Astrocyte (in vitro differentiated cells and primary cell): ENCODE measurements around the gene TMEM236. TPM values are rescaled to one million over a fixed set of nuclear protein-coding genes. Genes with fewer than 3 reads are reported as not detected.
"Not testable (repeated sequence)": the region's sequence is repeated elsewhere in the genome, so short reads cannot be mapped to it uniquely, and the experiment has no call there.

Experiments used
- DNase-seq: peaks from one replicate; pipeline ENCODE4 v3.0.0-alpha.2; 2010; ENCODE audit warnings: low read depth
- FAIRE-seq: peaks from 2 replicates; lab custom pipeline; 2011; peaks lifted over from hg19 to GRCh38; lab: Jason Lieb, UNC
- H2AFZ ChIP-seq: 2 replicates; pipeline ENCODE4 v1.6.0; 2012; ENCODE audit warnings: low read depth, low read length, inconsistent platforms
- H3K27ac ChIP-seq: 2 replicates; pipeline ENCODE4 v1.5.1; 2011; ENCODE audit warnings: low read depth, low read length, inconsistent platforms
- H3K27me3 ChIP-seq: 2 replicates; pipeline ENCODE4 v1.6.0; 2011; ENCODE audit warnings: low read length, inconsistent platforms; ENCODE audit not compliant: insufficient read depth
- H3K36me3 ChIP-seq: 2 replicates; pipeline ENCODE4 v1.5.1; 2011; ENCODE audit warnings: low read length, inconsistent platforms; ENCODE audit not compliant: insufficient read depth
- H3K4me1 ChIP-seq: 2 replicates; pipeline ENCODE4 v1.5.1; 2011; ENCODE audit warnings: low read length, inconsistent platforms; ENCODE audit not compliant: insufficient read depth
- H3K4me2 ChIP-seq: 2 replicates; pipeline ENCODE4 v1.6.0; 2012; ENCODE audit warnings: low read length, inconsistent platforms
- H3K4me3 ChIP-seq: 2 replicates; pipeline ENCODE4 v1.5.1; 2011; ENCODE audit warnings: low read depth, mild to moderate bottlenecking, low read length, inconsistent platforms; ENCODE audit not compliant: insufficient read depth
- H3K79me2 ChIP-seq: 2 replicates; pipeline ENCODE4 v1.6.0; 2012; ENCODE audit warnings: mild to moderate bottlenecking, low read length, inconsistent platforms; ENCODE audit not compliant: insufficient read depth
- H3K9ac ChIP-seq: 2 replicates; pipeline ENCODE4 v1.6.0; 2012; ENCODE audit warnings: mild to moderate bottlenecking, low read length, inconsistent platforms
- H3K9me3 ChIP-seq: 2 replicates; pipeline ENCODE4 v1.5.1; 2012; ENCODE audit warnings: low read depth, mild to moderate bottlenecking, low read length, inconsistent platforms; ENCODE audit not compliant: insufficient read depth
- H4K20me1 ChIP-seq: 2 replicates; pipeline ENCODE4 v1.6.0; 2012; ENCODE audit warnings: low read length, inconsistent platforms; ENCODE audit not compliant: insufficient read depth
- H3K27ac Mint-ChIP-seq: one replicate; pipeline ENCODE4 v1.8.0; 2021; ENCODE audit warnings: mild to moderate bottlenecking, mixed read lengths; ENCODE audit not compliant: unreplicated experiment
- H3K27me3 Mint-ChIP-seq: one replicate; pipeline ENCODE4 v1.8.0; 2021; ENCODE audit warnings: low read depth, mixed read lengths; ENCODE audit not compliant: unreplicated experiment
- H3K36me3 Mint-ChIP-seq: one replicate; pipeline ENCODE4 v1.8.0; 2021; ENCODE audit warnings: low read depth, mixed read lengths; ENCODE audit not compliant: unreplicated experiment
- H3K4me1 Mint-ChIP-seq: one replicate; pipeline ENCODE4 v1.8.0; 2021; ENCODE audit warnings: low read depth, mixed read lengths; ENCODE audit not compliant: unreplicated experiment
- H3K4me3 Mint-ChIP-seq: one replicate; pipeline ENCODE4 v1.8.0; 2021; ENCODE audit warnings: mild to moderate bottlenecking, moderate library complexity, mixed read lengths; ENCODE audit not compliant: unreplicated experiment
- H3K9me3 Mint-ChIP-seq: one replicate; pipeline ENCODE4 v1.8.0; 2021; ENCODE audit warnings: mild to moderate bottlenecking, mixed read lengths; ENCODE audit not compliant: unreplicated experiment
- EZH2 ChIP-seq: IDR thresholded peaks from 2 replicates; pipeline ENCODE4 v1.6.1; 2012; ENCODE audit warnings: mild to moderate bottlenecking, low read length, inconsistent platforms; ENCODE audit not compliant: insufficient read depth
- total RNA-seq: library from RNA; stranded (reverse); gene quantifications from 2 replicates; pipeline ENCODE4 v1.2.1, GENCODE V29; 2021
- TF ChIP-seq, protein P1 (sequence below): IDR thresholded peaks from 2 replicates; pipeline ENCODE4 v1.5.1; 2011; ENCODE audit warnings: low read depth, mild to moderate bottlenecking, inconsistent platforms, low read length, moderate library complexity; ENCODE audit not compliant: insufficient read depth

TMEM236 gene
- total RNA-seq, 1 donor from 2014 or later, result 0.43 TPM

DNA sequence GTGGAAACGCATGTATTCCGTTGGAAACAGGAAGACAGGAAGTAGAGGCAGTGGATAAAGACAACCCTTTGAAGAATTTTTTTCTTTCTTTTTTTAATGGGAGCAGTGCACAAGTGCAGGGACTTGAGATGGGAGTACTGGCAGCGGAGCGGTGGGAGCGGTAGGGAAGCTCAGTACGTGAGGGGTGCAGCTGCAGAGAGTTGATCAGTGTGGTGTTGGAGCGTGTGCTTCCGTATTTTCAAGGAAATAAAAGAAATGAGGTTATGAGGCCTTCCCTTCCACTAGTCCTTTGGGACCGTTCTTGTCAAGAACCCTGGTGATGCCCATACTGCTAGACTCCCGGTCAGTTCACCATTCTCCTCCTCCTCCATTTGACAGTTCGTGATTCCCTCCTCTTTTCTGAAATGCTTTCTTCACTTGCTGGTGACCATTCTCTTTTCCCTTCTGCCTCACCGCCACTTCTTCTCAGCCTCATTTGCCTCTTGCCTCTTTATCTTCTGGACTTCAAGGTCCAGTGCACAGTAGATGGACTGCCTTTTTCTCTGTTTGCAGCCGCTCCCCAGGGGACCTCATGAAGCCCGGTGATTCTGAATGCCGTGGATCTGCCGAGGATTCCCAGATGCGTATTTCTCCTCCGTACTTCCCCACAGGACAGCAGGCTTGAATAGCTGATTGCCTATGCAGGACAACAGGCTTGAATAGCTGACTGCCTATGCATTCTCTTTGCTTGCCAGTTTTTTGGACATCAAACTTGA is 39.1 kb upstream of the TMEM236 start:
- no peak for TF ChIP-seq EZH2
- TF ChIP-seq, protein P1, sequence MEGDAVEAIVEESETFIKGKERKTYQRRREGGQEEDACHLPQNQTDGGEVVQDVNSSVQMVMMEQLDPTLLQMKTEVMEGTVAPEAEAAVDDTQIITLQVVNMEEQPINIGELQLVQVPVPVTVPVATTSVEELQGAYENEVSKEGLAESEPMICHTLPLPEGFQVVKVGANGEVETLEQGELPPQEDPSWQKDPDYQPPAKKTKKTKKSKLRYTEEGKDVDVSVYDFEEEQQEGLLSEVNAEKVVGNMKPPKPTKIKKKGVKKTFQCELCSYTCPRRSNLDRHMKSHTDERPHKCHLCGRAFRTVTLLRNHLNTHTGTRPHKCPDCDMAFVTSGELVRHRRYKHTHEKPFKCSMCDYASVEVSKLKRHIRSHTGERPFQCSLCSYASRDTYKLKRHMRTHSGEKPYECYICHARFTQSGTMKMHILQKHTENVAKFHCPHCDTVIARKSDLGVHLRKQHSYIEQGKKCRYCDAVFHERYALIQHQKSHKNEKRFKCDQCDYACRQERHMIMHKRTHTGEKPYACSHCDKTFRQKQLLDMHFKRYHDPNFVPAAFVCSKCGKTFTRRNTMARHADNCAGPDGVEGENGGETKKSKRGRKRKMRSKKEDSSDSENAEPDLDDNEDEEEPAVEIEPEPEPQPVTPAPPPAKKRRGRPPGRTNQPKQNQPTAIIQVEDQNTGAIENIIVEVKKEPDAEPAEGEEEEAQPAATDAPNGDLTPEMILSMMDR, result no peak
- H3K4me3 ChIP-seq, result no peak overlapping the region

DNA sequence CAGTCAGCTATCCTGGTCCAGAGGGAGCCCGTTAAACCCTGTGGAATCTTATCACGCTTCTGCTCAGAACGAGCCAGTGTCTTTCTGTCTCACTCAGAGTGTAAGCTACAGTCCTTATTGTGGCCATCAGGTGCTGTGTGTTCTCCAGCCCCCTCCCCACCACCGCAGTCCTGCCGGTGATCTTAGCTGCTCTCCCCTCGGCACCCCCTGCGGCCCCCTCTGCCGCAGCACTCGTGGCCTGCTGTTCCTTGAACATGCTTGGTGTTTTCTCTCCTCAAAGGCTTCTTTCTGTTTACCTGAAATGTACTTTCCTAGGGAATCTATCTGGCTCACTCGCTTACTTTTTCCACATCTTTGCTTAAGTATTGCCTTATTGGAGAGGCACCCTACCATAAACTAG is 38.2 kb upstream of the TMEM236 start:
- Histone ChIP-seq H3K27ac (no peak overlapping the region), H4K20me1 (no peaks in the 10 kb centered on the region), H2AFZ (no peak overlapping the region), H3K4me2 (no peak overlapping the region), H3K79me2 (no peaks in the 10 kb centered on the region), H3K4me3 (no peak overlapping the region), H3K36me3 (peaks cover 33% of the 10 kb centered on the region), H3K9ac (no peak overlapping the region), H3K27me3 (no peaks in the 10 kb centered on the region), H3K4me1 (no peaks in the 10 kb centered on the region), H3K9me3 (no peaks in the 10 kb centered on the region)
- no peak overlapping the region for H3K27ac Mint-ChIP-seq
- H3K27me3 Mint-ChIP-seq, result no peaks in the 10 kb centered on the region
- FAIRE-seq, result no peak
- H3K9me3 Mint-ChIP-seq, result peaks cover 2% of the 10 kb centered on the region
- H3K36me3 Mint-ChIP-seq, result peaks cover 9% of the 10 kb centered on the region
- no peaks in the 10 kb centered on the region for H3K4me1 Mint-ChIP-seq
- TF ChIP-seq, protein P1, result no peak
- no peak for TF ChIP-seq EZH2
- DNase-seq, result no peak
- H3K4me3 Mint-ChIP-seq, result no peak overlapping the region

More for the DNA sequence above, 39.1 kb upstream of the TMEM236 start:
- no peaks in the 10 kb centered on the region for H3K27me3 ChIP-seq
- H3K4me1 ChIP-seq, result no peaks in the 10 kb centered on the region
- H3K9ac ChIP-seq, result peak overlapping the region; percentile 2
- no peaks in the 10 kb centered on the region for H3K9me3 ChIP-seq
- no peak overlapping the region for H2AFZ ChIP-seq
- Mint-ChIP-seq H3K4me1 (no peaks in the 10 kb centered on the region), H3K9me3 (peaks cover 2% of the 10 kb centered on the region), H3K36me3 (peaks cover 9% of the 10 kb centered on the region), H3K4me3 (peak overlapping the region; percentile 31), H3K27me3 (no peaks in the 10 kb centered on the region), H3K27ac (no peak overlapping the region)
- H3K27ac ChIP-seq, result no peak overlapping the region
- peaks cover 35% of the 10 kb centered on the region for H3K36me3 ChIP-seq
- peak overlapping the region; percentile 66 for H3K4me2 ChIP-seq
- no peaks in the 10 kb centered on the region for H3K79me2 ChIP-seq
- H4K20me1 ChIP-seq, result no peaks in the 10 kb centered on the region
- FAIRE-seq, result no peak
- DNase-seq, result no peak

DNA sequence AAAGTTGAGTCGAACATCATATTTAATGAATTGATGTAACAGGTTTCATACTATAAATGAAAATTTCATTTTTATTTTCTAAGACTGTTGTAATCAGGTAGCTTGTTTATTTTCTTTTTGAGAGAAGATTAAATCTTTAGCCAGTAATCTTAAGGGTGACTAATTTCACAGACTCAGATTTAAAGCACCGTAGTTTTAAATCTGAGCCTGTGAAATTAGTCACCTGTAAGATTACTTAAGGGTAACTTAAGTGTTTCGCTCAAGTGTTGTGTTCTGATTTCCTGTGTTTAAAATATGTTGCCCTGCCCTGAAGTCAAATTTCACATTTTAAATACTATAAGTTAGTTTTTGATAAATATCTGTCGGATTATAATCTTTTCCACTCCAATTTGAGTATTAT is 35.8 kb upstream of the TMEM236 start:
- TF ChIP-seq, protein P1, result no peak
- no peak for TF ChIP-seq EZH2
- no peak overlapping the region for H3K4me3 ChIP-seq
- FAIRE-seq (no peak), DNase-seq (no peak)
- H3K9ac ChIP-seq, result no peak overlapping the region
- Mint-ChIP-seq H3K27me3 (no peaks in the 10 kb centered on the region), H3K9me3 (peaks cover 2% of the 10 kb centered on the region), H3K27ac (no peak overlapping the region), H3K36me3 (peaks cover 14% of the 10 kb centered on the region), H3K4me1 (no peaks in the 10 kb centered on the region), H3K4me3 (no peak overlapping the region)
- no peak overlapping the region for H3K4me2 ChIP-seq
- H3K4me1 ChIP-seq, result no peaks in the 10 kb centered on the region
- H3K36me3 ChIP-seq, result peaks cover 18% of the 10 kb centered on the region
- no peak overlapping the region for H3K27ac ChIP-seq
- no peaks in the 10 kb centered on the region for H3K9me3 ChIP-seq
- no peak overlapping the region for H2AFZ ChIP-seq
- no peaks in the 10 kb centered on the region for H4K20me1 ChIP-seq
- no peaks in the 10 kb centered on the region for H3K79me2 ChIP-seq
- H3K27me3 ChIP-seq, result no peaks in the 10 kb centered on the region

DNA sequence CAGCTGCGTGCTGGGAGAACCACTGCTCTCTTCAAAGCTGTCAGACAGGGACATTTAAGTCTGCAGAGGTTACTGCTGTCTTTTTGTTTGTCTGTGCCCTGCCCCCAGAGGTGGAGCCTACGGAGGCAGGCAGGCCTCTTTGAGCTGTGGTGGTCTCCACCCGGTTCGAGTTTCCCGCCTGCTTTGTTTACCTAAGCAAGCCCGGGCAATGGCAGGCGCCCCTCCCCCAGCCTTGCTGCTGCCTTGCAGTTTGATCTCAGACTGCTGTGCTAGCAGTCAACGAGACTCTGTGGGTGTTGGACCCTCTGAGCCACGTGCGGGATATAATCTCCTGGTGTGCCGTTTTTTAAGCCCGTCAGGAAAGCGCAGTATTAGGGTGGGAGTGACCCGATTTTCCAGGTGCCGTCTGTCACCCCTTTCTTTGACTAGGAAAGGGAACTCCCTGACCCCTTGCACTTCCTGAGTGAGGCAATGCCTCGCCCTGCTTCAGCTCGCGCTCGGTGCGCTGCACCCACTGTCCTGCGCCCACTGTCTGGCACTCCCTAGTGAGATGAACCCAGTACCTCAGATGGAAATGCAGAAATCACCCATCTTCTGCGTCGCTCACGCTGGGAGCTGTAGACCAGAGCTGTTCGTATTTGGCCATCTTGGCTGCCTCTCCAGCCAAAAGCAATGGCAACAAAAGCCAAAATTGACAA is 29.5 kb upstream of the TMEM236 start:
- not testable (repeated sequence) for H3K79me2 ChIP-seq, H3K9me3 Mint-ChIP-seq, H3K27ac ChIP-seq, H4K20me1 ChIP-seq, H3K36me3 ChIP-seq, H3K4me1 Mint-ChIP-seq, H3K9ac ChIP-seq, H3K27ac Mint-ChIP-seq, FAIRE-seq, H2AFZ ChIP-seq, H3K27me3 ChIP-seq, H3K4me3 ChIP-seq, H3K4me2 ChIP-seq, H3K27me3 Mint-ChIP-seq, H3K9me3 ChIP-seq, H3K4me1 ChIP-seq, H3K4me3 Mint-ChIP-seq, DNase-seq
- H3K36me3 Mint-ChIP-seq, result peaks cover 17% of the 10 kb centered on the region
